B cell (primary cell): ENCODE results near the gene ZXDA. TPM values are rescaled to one million over a fixed set of nuclear protein-coding genes. Genes with fewer than 3 reads are reported as not detected.

Source experiments
- ATAC-seq: fragments of 200-7000 bp; cut with Tn5 transposase; one replicate; pipeline ENCODE4 v1.10.0; 2021; ENCODE audit warnings: low read depth, mild to moderate bottlenecking, moderate number of reproducible peaks, moderate library complexity
- CTCF ChIA-PET: fragments of 350-600 bp; sonication (Branson Sonifier 250); formaldehyde crosslinking; loops from one replicate; lab custom pipeline; 2021; ENCODE audit warnings: antibody characterized with exemption, inconsistent platforms; lab: Charles Lee
- POLR2A ChIA-PET: fragments of 350-600 bp; sonication (Branson Sonifier 250); formaldehyde crosslinking; loops from one replicate; lab custom pipeline; 2021; ENCODE audit warnings: antibody characterized with exemption; lab: Charles Lee
- DNase-seq: peaks from one replicate; pipeline ENCODE4 v3.0.0; 2013
- H2AFZ ChIP-seq: 2 replicates; pipeline ENCODE4 v1.6.1; 2012; ENCODE audit warnings: mild to moderate bottlenecking, low read depth, low read length; ENCODE audit not compliant: insufficient read depth, poor library complexity, severe bottlenecking
- H3K27ac ChIP-seq, 2 donors: 1 replicate in 1 of 2; 2 replicates in 1 of 2; pipeline ENCODE4 v1.5.1; 2012 to 2013; ENCODE audit warnings: low read length in 2 of 2, mild to moderate bottlenecking in 2 of 2, moderate library complexity in 1 of 2
- H3K27me3 ChIP-seq, 4 experiments: fragments of 200-600 bp in 1 of 4; sonication (generic) in 1 of 4; replicated peaks in 1 of 4; 1 replicate in 2 of 4; 2 replicates in 2 of 4; pipeline versions ENCODE4 v1.6.1 to v1.7.0; 2013 to 2016; ENCODE audit warnings: low read length in 3 of 4, mild to moderate bottlenecking in 2 of 4, mixed read lengths in 1 of 4, moderate library complexity in 1 of 4; ENCODE audit not compliant: insufficient read depth in 4 of 4, control insufficient read depth in 3 of 4; ENCODE audit errors: control extremely low read depth in 1 of 4
- H3K36me3 ChIP-seq, 2 experiments: replicated peaks in 1 of 2; 1 replicate in 1 of 2; 2 replicates in 1 of 2; pipeline versions ENCODE4 v1.6.1 to v1.7.1; 2013; ENCODE audit warnings: low read length in 1 of 2; ENCODE audit not compliant: insufficient read depth in 2 of 2, control insufficient read depth in 1 of 2; ENCODE audit errors: control extremely low read depth in 1 of 2, extremely low read depth in 1 of 2
- H3K4me1 ChIP-seq, 2 donors: fragments of 200-600 bp in 1 of 2; sonication (generic) in 1 of 2; 1 replicate in 1 of 2; 2 replicates in 1 of 2; pipeline versions ENCODE4 v1.5.1 to v1.6.1; 2013 to 2017; ENCODE audit warnings: low read length in 2 of 2; ENCODE audit not compliant: control insufficient read depth in 2 of 2, insufficient read depth in 2 of 2
- H3K4me2 ChIP-seq: replicated peaks from 2 replicates; pipeline ENCODE3; 2012; ENCODE audit warnings: mild to moderate bottlenecking, low read depth, low read length; ENCODE audit not compliant: poor library complexity, severe bottlenecking
- H3K4me3 ChIP-seq, 5 experiments: fragments of 200-600 bp in 1 of 5; sonication (generic) in 1 of 5; 1 replicate in 3 of 5; 2 replicates in 2 of 5; pipeline versions ENCODE4 v1.5.1 to v1.7.0; 2011 to 2016; ENCODE audit warnings: low read length in 4 of 5, mild to moderate bottlenecking in 4 of 5, low read depth in 2 of 5, control low read depth in 1 of 5, moderate library complexity in 1 of 5; ENCODE audit not compliant: insufficient read depth in 1 of 5; ENCODE audit errors: control extremely low read depth in 1 of 5, extremely low read depth in 1 of 5
- H3K79me2 ChIP-seq: fragments of 200-600 bp; sonication (generic); one replicate; pipeline ENCODE4 v1.6.0; 2016; ENCODE audit warnings: low read length; ENCODE audit not compliant: control insufficient read depth, insufficient read depth
- H3K9ac ChIP-seq: fragments of 200-600 bp; sonication (generic); 2 replicates; pipeline ENCODE4 v1.6.1; 2017; ENCODE audit warnings: mild to moderate bottlenecking, low read length, moderate library complexity
- H3K9me3 ChIP-seq, 3 donors: one replicate each; pipeline versions ENCODE4 v1.6.1 to v1.7.1; 2013; ENCODE audit warnings: low read length in 2 of 3; ENCODE audit not compliant: control insufficient read depth in 2 of 3, insufficient read depth in 1 of 3; ENCODE audit errors: control extremely low read depth in 1 of 3
- H4K20me1 ChIP-seq: 2 replicates; pipeline ENCODE4 v1.6.0; 2012; ENCODE audit warnings: mild to moderate bottlenecking, low read length; ENCODE audit not compliant: insufficient read depth, control insufficient read depth, poor library complexity, severe bottlenecking
- H3K27ac Mint-ChIP-seq: one replicate; pipeline ENCODE4 v1.8.0; 2021; ENCODE audit warnings: mixed read lengths
- H3K27me3 Mint-ChIP-seq: one replicate; pipeline ENCODE4 v1.8.0; 2021; ENCODE audit warnings: mixed read lengths
- H3K4me1 Mint-ChIP-seq: one replicate; pipeline ENCODE4 v1.8.0; 2021; ENCODE audit warnings: mixed read lengths
- H3K4me3 Mint-ChIP-seq: one replicate; pipeline ENCODE4 v1.8.0; 2021; ENCODE audit warnings: mixed read lengths
- H3K9me3 Mint-ChIP-seq: one replicate; pipeline ENCODE4 v1.8.0; 2022; ENCODE audit warnings: mixed read lengths; ENCODE audit not compliant: insufficient read depth
- CTCF ChIP-seq: fragments of 200-600 bp; IDR thresholded peaks from one replicate; pipeline ENCODE4 v1.8.0; 2022; ENCODE audit warnings: antibody characterized with exemption, mild to moderate bottlenecking
- EZH2 ChIP-seq: IDR thresholded peaks from 2 replicates; pipeline ENCODE4 v1.6.1; 2012; ENCODE audit warnings: borderline replicate concordance, low read depth, mild to moderate bottlenecking, moderate library complexity, low read length; ENCODE audit not compliant: insufficient read depth, poor library complexity, severe bottlenecking
- WGBS: methylation state at CpG from one replicate; pipeline ENCODE4 v1.1.5; 2013; ENCODE audit warnings: missing lambda C conversion rate; ENCODE audit not compliant: insufficient coverage; 5-methylcytosine and 5-hydroxymethylcytosine counted together
- intact Hi-C: fragments of 100-400 bp; cut with micrococcal nuclease; formaldehyde crosslinking; loops from one replicate; pipeline ENCODE4 v1.10.0; 2022
- polyA plus RNA-seq: library from polyadenylated mRNA; depleted of rRNA; stranded (reverse); fragments of >200 nt; gene quantifications from 2 replicates; pipeline ENCODE4 v1.2.3, GENCODE V29; 2012
- total RNA-seq, 2 donors: library from RNA; stranded (reverse); fragments of 120-200 nt in 1 of 2; gene quantifications; 1 replicate in 1 of 2; 2 replicates in 1 of 2; pipeline versions ENCODE4 v1.2.3 to v1.2.4, GENCODE V29; 2013 to 2022

The ZXDA gene
- total and polyA plus RNA-seq, 2 donors (not counting 1 experiment from before 2014, with no cell fraction given): 7.6 to 14.7 TPM

- POLR2A ChIA-PET: interaction anchor here (1.2 kb wide), 1 partner anchor 74 kb away, joined by 3 read pairs; no protein-coding TSS in a partner anchor
- no peak overlapping the region for H3K9ac ChIP-seq
- peak overlapping the region; percentile 31 for H2AFZ ChIP-seq
- DNase-seq (peak; percentile 76), ATAC-seq (peak; percentile 80)
- no peaks in the 10 kb centered on the region for H4K20me1 ChIP-seq
- Mint-ChIP-seq H3K4me1 (peaks cover 20% of the 10 kb centered on the region), H3K27me3 (no peaks in the 10 kb centered on the region), H3K27ac (peak overlapping the region; percentile 80), H3K4me3 (peak overlapping the region; percentile 26), H3K9me3 (no peaks in the 10 kb centered on the region)
- H3K4me3 ChIP-seq: no peak overlapping the region
- no peaks in the 10 kb centered on the region for H3K27me3 ChIP-seq
- TF ChIP-seq EZH2 (no peak), CTCF (no peak)
- no peaks in the 10 kb centered on the region for H3K79me2 ChIP-seq
- peak overlapping the region; percentile 79 to 84 for H3K27ac ChIP-seq
- H3K9me3 ChIP-seq: peaks cover 0 to 9% (median 0%) of the 10 kb centered on the region in 3 donors
- intact Hi-C loops: no loop called here
- H3K36me3 ChIP-seq: no peaks in the 10 kb centered on the region
- H3K4me1 ChIP-seq: peaks cover 13 to 22% of the 10 kb centered on the region in 2 donors
- H3K4me2 ChIP-seq: peak overlapping the region; percentile 49
- CTCF ChIA-PET: interaction anchor here (0.9 kb wide), 1 partner anchor 76 kb away, joined by 3 read pairs; no protein-coding TSS in a partner anchor
- 0% methylated on average over 2 of the region's 2 CpGs for WGBS
Measured at GRCh38 chrX:57951666-57952319, 41.5 kb upstream of the ZXDA start.

GRCh38 chrX:57933321-57933720, 23.1 kb upstream of the ZXDA start:
- H3K27ac Mint-ChIP-seq: no peak overlapping the region
- no peaks in the 10 kb centered on the region for H3K9me3 Mint-ChIP-seq
- no peaks in the 10 kb centered on the region for H3K4me1 ChIP-seq
- ChIA-PET CTCF (interaction anchor here (2.1 kb wide), 1 partner anchor 112 kb away, joined by 8 read pairs; no protein-coding TSS in a partner anchor), POLR2A (no interaction called here)
- H3K9ac ChIP-seq: no peak overlapping the region
- H3K4me2 ChIP-seq: no peak overlapping the region
- H2AFZ ChIP-seq: no peak overlapping the region
- no peaks in the 10 kb centered on the region for H3K27me3 Mint-ChIP-seq
- H3K27ac ChIP-seq: no peak overlapping the region
- WGBS: no CpG with 5 or more reads among the region's 6 CpGs
- no peak for TF ChIP-seq CTCF
- TF ChIP-seq EZH2: no peak
- H3K4me3 Mint-ChIP-seq: no peak overlapping the region
- DNase-seq (no peak), ATAC-seq (no peak)
- H3K36me3 ChIP-seq: no peaks in the 10 kb centered on the region
- no peaks in the 10 kb centered on the region for H3K27me3 ChIP-seq
- intact Hi-C loops: loop anchor here (10.0 kb wide), 1 partner anchor 91 kb away; no protein-coding TSS in a partner anchor
- no peaks in the 10 kb centered on the region for H3K9me3 ChIP-seq
- H3K4me3 ChIP-seq: no peak overlapping the region
- H3K4me1 Mint-ChIP-seq: peaks cover 2% of the 10 kb centered on the region
- H4K20me1 ChIP-seq: no peaks in the 10 kb centered on the region
- no peaks in the 10 kb centered on the region for H3K79me2 ChIP-seq
